Fibroblast of mammary gland (primary cell): Measurements from ENCODE around the gene SERPINB7.

Source experiments
- DNase-seq: peaks from one replicate; pipeline ENCODE4 v3.0.0-alpha.2; 2010; ENCODE audit warnings: low read depth
- H3K4me3 ChIP-seq: 2 replicates; pipeline ENCODE4 v1.5.1; 2011; ENCODE audit warnings: low read depth, mild to moderate bottlenecking, low read length, moderate library complexity; ENCODE audit not compliant: control insufficient read depth
- CTCF ChIP-seq: conservative IDR thresholded peaks from 2 replicates; pipeline ENCODE4 v1.5.1; 2011; ENCODE audit warnings: low read depth, low read length, inconsistent platforms; ENCODE audit not compliant: control insufficient read depth, insufficient read depth

Gene SERPINB7

DNA sequence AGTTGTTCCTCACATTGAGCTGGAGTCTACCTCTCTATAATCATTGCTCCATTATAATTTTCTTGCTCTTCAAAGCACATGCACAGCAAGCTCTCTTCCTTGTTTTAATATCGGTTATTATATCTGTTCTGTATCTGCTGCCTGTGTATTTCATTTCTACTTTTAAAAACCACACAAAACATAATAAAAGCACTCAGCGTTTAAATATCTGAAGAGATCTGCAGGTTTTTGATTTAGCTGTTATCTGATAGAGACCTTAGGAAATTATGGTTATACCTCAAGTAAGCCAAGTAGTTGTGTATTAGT, 49.0 kb downstream of the SERPINB7 start:
- DNase-seq, result no peak
- H3K4me3 ChIP-seq, result no peak overlapping the region
- no peak for TF ChIP-seq CTCF

DNA sequence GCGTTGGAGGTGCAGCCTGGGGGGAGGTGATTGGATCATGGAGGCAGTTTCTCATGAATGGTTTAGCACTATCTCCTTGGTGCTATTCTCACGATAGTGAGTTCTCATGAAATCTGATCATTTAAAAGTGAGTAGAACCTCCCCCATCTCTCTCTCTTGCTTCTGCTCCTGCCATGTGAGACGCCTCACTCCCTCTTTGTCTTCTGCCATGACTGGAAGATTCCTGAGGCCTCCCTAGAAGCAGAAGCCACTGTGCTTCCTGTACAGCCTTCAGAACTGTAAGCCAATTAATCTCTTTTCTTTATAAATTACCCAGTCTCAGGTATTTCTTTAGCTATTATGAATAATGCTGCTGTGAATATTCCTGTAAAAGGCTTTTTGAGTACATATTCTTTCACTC, 52.9 kb downstream of the SERPINB7 start:
- DNase-seq, result no peak
- no peak for TF ChIP-seq CTCF
- no peak overlapping the region for H3K4me3 ChIP-seq

DNA sequence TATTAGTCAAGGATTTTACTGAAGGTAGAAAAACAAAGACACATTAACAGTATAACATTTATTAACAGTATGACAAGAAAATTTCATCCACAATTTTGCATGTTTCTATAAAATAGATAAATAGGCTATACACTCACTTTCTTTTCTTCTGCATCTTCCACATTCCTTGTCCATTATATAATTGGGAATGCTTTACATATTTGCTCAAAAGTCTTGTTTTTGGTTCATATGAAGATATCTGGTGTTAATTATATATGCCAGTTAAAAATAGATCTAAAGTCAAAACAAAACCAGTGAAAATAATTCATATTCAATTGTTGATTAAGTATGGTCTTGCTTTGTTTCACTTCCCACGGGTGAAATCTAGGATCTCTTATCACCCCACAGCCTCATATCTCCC, 53.4 kb downstream of the SERPINB7 start:
- no peak for DNase-seq
- H3K4me3 ChIP-seq, result no peak overlapping the region
- no peak for TF ChIP-seq CTCF

- no peak overlapping the region for H3K4me3 ChIP-seq
- TF ChIP-seq CTCF, result no peak
- peak; percentile 22 for DNase-seq
These were observed 54.7 kb downstream of the SERPINB7 start for GRCh38 chr18:63829886-63830285.

- no peak for TF ChIP-seq CTCF
- peak; percentile 75 for DNase-seq
- H3K4me3 ChIP-seq, result no peak overlapping the region
These were observed 56.0 kb downstream of the SERPINB7 start for GRCh38 chr18:63831080-63831788.

DNA sequence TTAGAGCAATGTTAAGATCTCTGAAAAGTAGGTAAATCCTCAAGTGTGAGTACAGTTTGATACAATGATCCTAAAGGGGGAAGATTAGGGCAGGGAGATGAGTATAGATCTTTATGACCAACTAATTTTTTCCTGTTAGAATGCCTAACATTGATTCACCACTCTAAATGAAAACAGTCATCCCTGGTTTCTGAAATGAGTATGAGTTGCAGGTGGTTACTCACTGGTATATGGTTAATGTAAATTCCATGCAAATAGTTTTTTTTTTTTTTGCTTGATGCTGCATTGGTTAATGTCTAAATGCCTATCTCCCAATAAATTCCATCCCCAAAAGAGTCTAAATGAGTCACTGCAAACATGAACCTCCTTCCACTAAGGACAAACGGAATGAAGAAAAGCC, 57.3 kb downstream of the SERPINB7 start:
- H3K4me3 ChIP-seq, result no peak overlapping the region
- no peak for TF ChIP-seq CTCF
- peak; percentile 85 for DNase-seq
